IPS-NIHi7 (cell line): ENCODE data around the gene CRYBG2.
"Not testable (repeated sequence)": the region's sequence is repeated elsewhere in the genome, so short reads cannot be mapped to it uniquely, and the experiment has no call there.

Source experiments
- DNase-seq: peaks from one replicate; pipeline ENCODE4 v3.0.0; 2012; ENCODE audit warnings: mixed read lengths; ENCODE audit errors: extremely low spot score

Gene CRYBG2

GRCh38 chr1:26350701-26351589, 3.0 kb downstream of the CRYBG2 start:
- no peak for DNase-seq

- DNase-seq, result no peak
Measured at GRCh38 chr1:26350343-26350700, 3.6 kb downstream of the CRYBG2 start.

DNA sequence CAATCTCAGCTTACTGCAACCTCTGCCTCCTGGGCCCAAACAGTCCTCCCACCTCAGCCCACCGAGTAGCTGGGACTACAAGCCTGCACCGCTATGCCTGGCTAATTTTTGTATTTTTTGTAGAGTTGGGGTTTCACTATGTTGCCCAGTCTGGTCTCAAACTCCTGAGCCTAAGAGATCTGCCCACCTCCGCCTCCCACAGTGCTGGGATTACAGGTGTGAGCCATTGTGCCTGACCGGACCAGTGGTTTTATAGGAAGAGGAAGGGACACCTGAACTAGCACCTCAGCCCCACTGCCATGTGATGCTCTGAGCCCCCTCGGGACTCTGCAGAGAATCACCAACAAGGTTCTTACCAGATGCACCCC, 4.1 kb downstream of the CRYBG2 start:
- no peak for DNase-seq

GRCh38 chr1:26349188-26349876, 4.6 kb downstream of the CRYBG2 start:
- no peak for DNase-seq

GRCh38 chr1:26346274-26347033, 7.5 kb downstream of the CRYBG2 start:
- DNase-seq, result no peak

DNA sequence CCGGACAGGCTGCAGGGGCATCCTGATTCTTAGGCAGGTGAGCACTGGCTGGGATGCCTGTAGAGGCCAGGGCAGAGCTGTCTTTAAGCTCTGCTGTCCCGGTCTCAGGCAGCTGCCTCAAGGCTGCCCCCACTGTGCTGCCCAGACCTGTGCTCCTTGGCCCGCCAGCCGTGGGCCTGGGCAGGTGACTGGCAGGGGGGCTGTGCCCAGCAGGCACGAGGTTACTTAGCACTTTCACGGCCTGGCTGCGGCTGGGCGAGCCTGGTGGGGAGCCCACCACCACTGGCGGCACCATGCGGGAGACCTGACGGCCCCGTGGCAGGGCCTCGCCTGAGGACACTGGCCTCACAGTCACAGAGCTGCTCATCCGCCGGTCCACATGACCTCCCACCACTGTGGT, 8.2 kb downstream of the CRYBG2 start:
- DNase-seq, result no peak

- no peak for DNase-seq
Measured at GRCh38 chr1:26344147-26344920, 9.6 kb downstream of the CRYBG2 start.

DNA sequence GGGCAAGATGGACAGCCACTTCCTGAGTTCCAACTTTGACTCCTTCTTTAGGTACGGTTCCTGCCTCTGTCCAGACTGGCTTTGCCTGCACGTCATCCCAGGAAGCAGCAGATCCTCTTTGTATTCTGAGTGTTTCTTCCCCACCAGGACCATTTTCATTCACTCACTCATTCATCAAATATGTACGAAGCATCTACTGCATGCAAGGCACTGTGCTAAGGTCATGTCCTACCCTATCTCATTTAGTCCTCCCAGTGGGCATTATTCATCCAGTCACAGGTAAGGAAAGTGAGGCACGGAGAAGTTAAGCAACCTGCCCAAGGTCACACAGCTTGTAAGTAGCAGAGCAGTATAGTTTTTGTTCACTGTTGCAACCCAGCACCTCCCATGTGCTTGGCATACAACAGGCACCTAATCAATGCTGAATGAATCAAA, 13.9 kb downstream of the CRYBG2 start:
- DNase-seq, result no peak

DNA sequence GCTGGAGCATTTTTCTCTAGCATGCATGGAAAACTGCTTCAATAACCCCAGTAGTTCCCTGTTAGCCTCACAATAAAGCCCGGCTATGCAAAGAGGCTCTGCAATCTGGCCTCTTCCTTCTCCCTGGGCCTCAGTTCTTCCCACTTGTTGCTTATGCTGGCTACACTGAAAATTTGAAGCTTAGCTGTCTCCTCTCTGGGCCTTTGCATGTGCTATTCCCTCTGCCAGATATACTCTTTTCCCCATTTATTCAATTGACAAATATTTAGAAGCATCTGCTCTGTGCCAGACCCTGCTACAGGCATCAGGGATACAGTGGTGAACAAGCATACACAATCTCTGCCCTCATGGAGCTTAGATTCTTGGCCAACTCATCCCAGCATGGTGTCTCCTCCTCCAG, 15.3 kb downstream of the CRYBG2 start:
- no peak for DNase-seq

GRCh38 chr1:26337625-26338024, 16.3 kb downstream of the CRYBG2 start:
- no peak for DNase-seq

DNA sequence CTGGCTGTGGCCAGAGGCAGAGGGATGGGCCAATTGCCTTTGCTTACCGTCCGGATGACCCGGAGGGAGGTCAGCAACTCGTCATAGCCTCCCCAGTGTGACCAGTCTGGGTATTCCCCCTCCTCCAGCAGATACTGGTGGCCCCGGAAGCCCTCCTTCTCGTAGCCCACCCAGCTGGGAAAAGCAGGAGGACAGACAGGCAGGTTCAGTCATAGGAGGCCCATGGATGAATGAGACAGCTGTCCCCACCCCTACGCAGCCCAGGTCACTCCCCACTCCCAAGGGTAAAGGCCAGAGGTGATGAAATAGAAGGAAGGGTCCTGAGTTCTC, 16.8 kb downstream of the CRYBG2 start:
- DNase-seq, result no peak

- DNase-seq, result peak; percentile 97
Measured at GRCh38 chr1:26336477-26337205, 17.3 kb downstream of the CRYBG2 start.

GRCh38 chr1:26335774-26336476, 18.0 kb downstream of the CRYBG2 start:
- DNase-seq, result peak; percentile 46

DNA sequence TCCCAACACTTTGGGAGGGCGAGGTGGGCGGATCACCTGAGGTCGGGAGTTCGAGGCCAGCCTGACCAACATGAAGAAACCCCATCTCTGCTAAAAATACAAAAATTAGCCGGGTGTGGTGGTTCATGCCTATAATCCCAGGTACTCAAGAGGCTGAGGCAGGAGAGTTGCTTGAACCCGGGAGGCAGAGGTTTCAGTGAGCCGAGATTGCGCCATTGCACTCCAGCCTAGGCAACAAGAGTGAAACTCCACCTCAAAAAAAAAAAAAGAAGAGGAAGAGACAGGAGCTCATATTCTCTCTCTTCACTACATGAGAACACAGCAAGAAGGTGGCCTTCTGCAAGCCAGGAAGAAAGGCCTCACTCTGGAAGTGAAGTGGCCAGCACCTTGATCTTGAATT, 20.6 kb downstream of the CRYBG2 start:
- DNase-seq, result not testable (repeated sequence)

DNA sequence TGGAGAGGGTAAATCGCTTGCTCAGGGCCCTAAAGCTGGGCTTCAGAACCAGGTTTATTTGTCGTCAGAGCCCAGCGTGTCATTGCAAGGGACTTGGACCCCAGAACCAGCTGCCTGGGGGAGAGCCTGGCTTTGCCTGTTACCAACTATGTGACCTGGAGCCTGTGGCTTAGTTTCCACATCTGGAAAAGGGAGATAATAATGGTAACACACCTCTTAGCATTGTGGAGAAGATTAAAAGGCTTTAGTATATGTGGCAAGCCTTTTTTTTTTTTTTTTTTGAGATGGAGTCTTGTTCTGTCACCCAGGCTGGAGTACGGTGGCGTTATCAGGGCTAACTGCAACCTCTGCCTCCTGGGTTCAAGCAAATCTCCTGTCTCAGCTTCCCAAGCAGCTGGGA, 23.7 kb downstream of the CRYBG2 start:
- no peak for DNase-seq

DNA sequence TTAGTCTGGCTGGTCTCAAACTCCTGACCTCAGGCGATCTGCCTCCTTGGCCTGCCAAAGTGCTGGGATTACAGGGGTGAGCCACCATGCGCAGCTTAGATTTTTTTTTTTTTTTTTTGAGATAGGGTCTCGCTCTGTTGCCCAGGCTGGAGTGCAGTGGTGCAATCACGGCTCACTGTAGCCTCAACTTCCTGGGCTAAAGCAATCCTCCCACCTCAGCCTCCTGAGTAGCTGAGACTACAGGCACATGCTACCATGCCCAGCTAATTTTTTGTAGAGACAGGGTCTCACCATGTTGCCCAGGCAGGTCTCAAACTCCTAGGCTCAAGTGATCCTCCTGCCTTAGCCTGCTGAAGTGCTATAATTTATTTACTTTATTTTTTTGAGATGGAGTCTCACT, 24.6 kb downstream of the CRYBG2 start:
- not testable (repeated sequence) for DNase-seq

DNA sequence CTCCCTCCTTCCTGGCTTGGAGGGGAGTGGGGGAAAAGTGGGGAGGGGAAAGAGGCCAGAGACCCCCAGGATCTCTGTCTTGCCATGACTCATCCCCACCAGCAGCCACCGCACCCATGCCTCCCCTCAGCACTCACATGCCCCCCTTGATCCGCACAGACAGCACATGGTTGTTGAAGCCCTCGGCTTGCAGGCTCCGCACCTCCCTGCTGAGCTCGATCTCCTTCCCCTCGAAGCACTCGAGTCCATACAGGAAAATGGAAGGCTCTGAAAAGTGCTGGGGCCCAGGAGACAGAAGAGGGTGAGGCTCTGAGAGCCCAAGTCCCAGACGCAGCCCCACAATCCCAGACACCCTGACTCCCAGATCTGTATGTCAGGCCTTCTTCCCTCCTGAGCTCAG, 25.3 kb downstream of the CRYBG2 start:
- DNase-seq, result no peak

- no peak for DNase-seq
Measured at GRCh38 chr1:26327956-26328362, 26.0 kb downstream of the CRYBG2 start.

- DNase-seq, result no peak
Measured at GRCh38 chr1:26324550-26324949, 29.4 kb downstream of the CRYBG2 start.

- DNase-seq, result no peak
Measured at GRCh38 chr1:26323382-26323781, 30.5 kb downstream of the CRYBG2 start.

GRCh38 chr1:26322042-26322331, 31.9 kb downstream of the CRYBG2 start:
- no peak for DNase-seq
